Stimulated activated naive CD4-positive, alpha-beta T cell (primary cell): ENCODE data around the gene NR5A2.

ENCODE experiments used
- DNase-seq, 6 experiments: peaks; one replicate each; lab custom pipeline; 2025; lab: John Stamatoyannopoulos, UW

The NR5A2 gene

GRCh38 chr1:200205216-200205995, 177.9 kb downstream of the NR5A2 start:
- DNase-seq = no peak

- DNase-seq = no peak
These were observed 178.8 kb downstream of the NR5A2 start for GRCh38 chr1:200206340-200206739.

GRCh38 chr1:200206761-200207160, 179.3 kb downstream of the NR5A2 start:
- DNase-seq = no peak

GRCh38 chr1:200207711-200208126, 180.2 kb downstream of the NR5A2 start:
- no peak for DNase-seq

DNA sequence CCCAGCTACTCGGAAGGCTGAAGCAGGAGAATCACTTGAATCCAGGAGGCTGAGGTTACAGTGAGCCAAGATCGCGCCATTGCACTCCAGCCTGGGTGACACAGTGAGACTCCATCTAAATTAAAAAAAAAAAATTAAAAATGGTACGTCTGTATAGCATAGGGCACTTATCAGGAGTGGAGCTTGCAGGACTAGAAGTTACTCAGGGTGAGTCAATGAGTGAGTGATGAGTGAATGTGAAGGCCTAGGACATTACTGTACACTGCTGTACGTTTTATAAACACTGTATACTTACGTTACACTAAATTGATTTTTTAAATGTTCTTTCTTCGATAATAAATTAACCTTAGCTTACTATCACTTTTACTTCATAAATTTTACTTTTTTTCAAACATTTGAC, 183.6 kb downstream of the NR5A2 start:
- DNase-seq = no peak

DNA sequence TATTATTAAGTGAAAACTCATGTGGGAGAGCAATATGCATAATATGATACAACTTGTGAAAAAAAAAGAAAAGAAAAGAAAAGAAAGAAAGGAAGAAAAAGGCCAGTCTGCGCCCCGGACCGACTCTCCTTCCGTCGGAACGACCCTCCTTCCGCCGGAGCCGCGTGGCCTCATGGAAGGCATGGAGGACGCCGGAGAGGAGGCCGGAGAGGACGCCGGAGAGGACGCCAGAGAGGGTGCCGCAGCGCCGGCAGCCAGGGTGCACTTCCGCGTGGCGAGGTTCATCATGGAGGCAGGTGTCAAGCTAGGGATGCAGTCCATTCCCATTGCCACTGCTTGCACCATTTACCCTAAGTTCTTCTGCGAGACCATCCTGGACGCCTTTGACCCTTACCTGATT, 185.9 kb downstream of the NR5A2 start:
- no peak for DNase-seq

- DNase-seq = no peak
These were observed 186.4 kb downstream of the NR5A2 start for GRCh38 chr1:200213921-200214320.

DNA sequence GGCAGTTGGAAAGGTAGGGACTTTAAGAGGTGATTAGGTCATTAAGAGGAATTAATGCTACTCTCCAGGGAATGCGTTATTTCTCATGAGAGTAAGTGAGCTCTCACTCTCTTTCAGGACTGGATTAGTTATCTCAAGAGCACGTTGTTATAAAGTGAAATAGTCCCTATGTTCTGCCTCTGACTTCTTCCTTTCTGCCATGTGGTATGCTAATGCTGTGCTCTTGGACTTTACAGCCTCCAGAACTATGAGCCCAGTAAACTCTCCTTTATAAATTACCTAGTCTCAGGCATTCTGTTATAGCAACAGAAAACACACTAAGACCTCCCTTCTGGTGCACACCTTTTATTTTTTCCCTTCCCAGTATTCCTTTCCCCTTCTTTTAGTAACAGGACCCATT, 187.8 kb downstream of the NR5A2 start:
- DNase-seq = no peak

- no peak for DNase-seq
These were observed 190.2 kb downstream of the NR5A2 start for GRCh38 chr1:200217703-200218102.

- no peak for DNase-seq
These were observed 194.2 kb downstream of the NR5A2 start for GRCh38 chr1:200221614-200222282.

DNA sequence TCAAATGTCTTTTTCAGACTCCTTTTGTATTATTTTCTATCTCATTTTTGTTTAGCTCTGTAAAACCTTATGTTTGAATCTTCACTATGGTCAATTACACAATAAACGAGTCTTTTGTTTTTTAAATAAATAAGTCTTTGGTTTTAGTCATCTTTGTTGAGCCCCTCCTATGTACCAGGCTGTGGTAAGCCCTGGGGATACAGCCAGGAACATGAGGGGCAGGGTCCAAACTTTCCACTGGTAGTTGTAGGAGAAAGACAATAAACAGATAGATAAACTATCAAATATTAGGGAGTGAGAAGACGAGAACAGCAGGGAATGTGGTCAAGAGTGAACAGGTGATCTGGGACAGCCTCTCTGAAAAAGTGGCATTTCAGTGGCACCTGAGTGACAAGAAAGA, 195.7 kb downstream of the NR5A2 start:
- DNase-seq = no peak

DNA sequence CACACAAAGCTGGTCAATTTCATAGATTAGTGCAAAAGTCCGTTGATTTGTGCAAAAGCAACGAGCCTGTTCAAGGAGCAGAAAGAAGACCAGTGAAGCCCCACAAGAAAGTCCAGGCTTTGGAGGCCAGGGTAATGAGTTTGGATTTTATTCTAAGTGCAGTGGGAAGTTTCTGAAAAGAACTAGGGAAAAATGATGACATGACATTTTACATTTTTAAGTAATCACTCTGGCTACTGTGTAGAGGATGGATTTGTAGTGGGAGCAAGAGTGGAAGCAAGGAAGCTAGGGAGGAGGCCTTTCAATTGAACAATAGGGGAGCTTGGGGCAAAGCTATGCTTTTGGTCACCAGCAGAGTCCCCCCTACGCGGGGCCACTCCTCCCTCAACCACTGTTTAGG, 196.1 kb downstream of the NR5A2 start:
- no peak for DNase-seq

DNA sequence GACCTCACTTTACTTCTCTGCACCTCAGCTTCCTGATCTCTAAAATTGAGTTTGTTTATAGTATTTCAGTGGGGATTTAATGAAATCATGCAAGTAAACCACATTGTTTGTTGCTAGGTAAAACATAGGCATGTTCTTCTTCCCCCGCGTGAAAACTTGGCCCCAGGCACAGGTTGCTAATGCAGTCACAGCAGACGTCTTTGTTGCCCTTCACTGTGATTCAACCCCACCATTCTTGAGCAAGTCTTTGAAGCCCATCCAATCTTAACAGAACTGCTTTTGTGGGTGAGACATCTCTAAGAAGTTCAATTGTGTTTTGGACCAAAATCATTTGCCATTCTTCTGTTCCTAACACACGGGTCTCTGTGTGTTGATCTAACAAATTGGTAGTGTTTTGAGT, 196.8 kb downstream of the NR5A2 start:
- no peak for DNase-seq

GRCh38 chr1:200226268-200226968, 198.9 kb downstream of the NR5A2 start:
- peak in 2 of 6 experiments; percentile 5 to 42 for DNase-seq

DNA sequence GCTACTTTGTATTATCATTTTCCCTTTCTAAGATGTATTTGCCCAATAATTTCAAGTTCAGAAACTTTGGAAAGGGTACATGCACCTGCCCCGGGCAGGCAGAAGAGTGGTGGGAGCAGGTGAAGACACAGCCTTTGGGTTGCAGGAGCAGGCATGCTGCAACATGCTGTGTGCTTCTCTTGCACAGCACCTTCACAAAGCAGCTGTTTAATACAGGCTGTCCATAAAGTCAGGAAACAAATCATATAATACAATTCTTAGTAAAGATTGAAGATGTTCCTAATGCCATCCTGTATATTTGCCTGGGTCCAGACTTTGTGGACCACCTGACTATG, 199.4 kb downstream of the NR5A2 start:
- DNase-seq = no peak
